Astrocyte (in vitro differentiated cells and primary cell): ENCODE measurements around the gene MGST3.

Experiments used
- CTCF ChIP-seq: IDR thresholded peaks from 2 replicates; pipeline ENCODE4 v1.5.1; 2011; ENCODE audit warnings: low read depth, mild to moderate bottlenecking, inconsistent platforms, low read length, moderate library complexity; ENCODE audit not compliant: insufficient read depth
- EZH2 ChIP-seq: IDR thresholded peaks from 2 replicates; pipeline ENCODE4 v1.6.1; 2012; ENCODE audit warnings: mild to moderate bottlenecking, low read length, inconsistent platforms; ENCODE audit not compliant: insufficient read depth

DNA sequence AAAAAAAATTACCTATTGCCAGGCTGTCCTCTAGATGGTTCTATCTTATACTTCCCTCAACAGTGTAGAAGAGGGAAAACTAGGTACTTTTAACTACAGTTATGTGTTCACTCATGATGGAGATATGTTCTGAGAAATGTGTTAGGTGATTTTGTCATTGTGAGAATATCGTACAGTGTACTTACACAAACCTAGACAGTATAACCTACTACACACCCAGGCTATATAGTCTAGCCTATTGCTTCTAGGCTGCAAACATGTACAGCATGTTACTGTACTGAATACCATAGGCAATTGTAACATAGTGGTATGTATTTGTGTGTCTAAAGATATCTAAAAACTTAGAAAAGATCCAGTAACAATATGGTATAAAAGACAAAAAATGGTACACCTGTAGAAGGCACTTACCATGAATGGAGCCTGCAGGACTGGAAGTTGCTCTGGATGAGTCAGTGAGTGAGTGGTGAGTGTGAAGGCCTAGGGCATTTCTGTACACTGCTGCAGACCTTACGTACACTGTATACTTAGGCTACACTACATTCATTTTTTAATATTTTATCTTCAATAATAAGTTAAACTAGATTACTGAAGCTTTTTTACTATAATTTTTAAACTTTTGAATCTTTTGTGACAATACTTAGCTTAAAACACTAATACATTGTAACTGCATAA is 13.2 kb downstream of the MGST3 start:
- TF ChIP-seq EZH2 (no peak), CTCF (no peak)
